ENCODE data around the gene MACROD1. TPM values are rescaled to one million over a fixed set of nuclear protein-coding genes. Genes with fewer than 3 reads are reported as not detected.

Gene MACROD1
- polyA plus RNA-seq, 1 experiment: 8.1 TPM

DNA sequence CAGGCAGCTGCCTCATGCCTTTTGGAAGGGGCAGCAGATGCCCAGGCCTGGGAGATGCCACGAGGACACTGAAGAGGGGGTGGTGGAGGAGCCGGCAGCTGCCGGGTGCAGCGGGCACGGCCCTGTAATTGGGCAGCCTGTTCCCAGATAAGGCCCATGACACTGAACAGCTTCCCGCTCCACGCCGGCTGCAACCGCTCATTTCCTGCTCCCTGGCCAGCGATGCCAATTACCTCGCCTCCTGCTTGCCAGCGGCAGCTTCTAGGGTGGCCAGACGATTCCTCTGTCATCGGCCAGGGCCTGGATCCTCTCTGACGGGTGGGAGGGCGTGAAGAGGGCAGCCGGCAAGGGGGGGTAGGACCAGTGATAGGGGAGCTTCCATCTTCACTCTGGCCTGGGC is 107.4 kb downstream of the MACROD1 start:
- CTCF ChIA-PET: no interaction called here
- POLR2A ChIA-PET: no interaction called here
- H3K27ac ChIP-seq (ENCODE audit: low read depth, low read length): no peak overlapping the region
- H3K4me3 ChIP-seq (ENCODE audit: low read depth, low read length): no peak overlapping the region
- H3K27me3 ChIP-seq (ENCODE audit: control insufficient read depth, insufficient read depth, low read length): peaks cover 27% of the 10 kb centered on the region
- TF ChIP-seq, protein P1, sequence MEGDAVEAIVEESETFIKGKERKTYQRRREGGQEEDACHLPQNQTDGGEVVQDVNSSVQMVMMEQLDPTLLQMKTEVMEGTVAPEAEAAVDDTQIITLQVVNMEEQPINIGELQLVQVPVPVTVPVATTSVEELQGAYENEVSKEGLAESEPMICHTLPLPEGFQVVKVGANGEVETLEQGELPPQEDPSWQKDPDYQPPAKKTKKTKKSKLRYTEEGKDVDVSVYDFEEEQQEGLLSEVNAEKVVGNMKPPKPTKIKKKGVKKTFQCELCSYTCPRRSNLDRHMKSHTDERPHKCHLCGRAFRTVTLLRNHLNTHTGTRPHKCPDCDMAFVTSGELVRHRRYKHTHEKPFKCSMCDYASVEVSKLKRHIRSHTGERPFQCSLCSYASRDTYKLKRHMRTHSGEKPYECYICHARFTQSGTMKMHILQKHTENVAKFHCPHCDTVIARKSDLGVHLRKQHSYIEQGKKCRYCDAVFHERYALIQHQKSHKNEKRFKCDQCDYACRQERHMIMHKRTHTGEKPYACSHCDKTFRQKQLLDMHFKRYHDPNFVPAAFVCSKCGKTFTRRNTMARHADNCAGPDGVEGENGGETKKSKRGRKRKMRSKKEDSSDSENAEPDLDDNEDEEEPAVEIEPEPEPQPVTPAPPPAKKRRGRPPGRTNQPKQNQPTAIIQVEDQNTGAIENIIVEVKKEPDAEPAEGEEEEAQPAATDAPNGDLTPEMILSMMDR (IDR thresholded peaks at IDR 0.05; ENCODE audit: low read depth, low read length): no peak
- no peaks in the 10 kb centered on the region; the same call in 1 of the 2 replicates for H3K9me3 ChIP-seq (ENCODE audit: control insufficient read depth, insufficient read depth, low read length)
- no peak for DNase-seq (ENCODE audit: low read depth, low spot score)

DNA sequence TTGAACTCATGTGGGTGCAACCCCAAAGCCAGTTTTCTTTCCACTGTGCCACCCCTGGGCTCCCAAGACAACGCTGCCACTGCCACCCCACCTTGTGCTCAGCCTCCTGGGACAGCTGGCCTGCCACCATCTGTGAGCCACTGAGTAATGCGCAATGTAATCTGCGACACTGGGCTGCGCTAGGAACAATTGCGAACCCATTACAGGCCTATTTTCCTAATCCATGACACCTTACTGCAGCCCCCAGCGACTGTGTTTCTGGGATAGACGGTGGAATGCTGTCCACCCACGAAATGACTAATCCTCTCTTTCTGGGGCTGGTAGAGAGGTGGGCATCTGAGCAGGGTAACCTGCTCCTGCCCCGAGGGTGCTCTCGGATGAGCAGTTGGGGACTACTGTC is 108.0 kb downstream of the MACROD1 start:
- Histone ChIP-seq H3K9me3 (ENCODE audit: control insufficient read depth, insufficient read depth, low read length) (no peaks in the 10 kb centered on the region; the same call in 1 of the 2 replicates), H3K4me3 (ENCODE audit: low read depth, low read length) (no peak overlapping the region), H3K27ac (ENCODE audit: low read depth, low read length) (no peak overlapping the region), H3K27me3 (ENCODE audit: control insufficient read depth, insufficient read depth, low read length) (peaks cover 24% of the 10 kb centered on the region)
- CTCF ChIA-PET: no interaction called here
- TF ChIP-seq, protein P1 (IDR thresholded peaks at IDR 0.05; ENCODE audit: low read depth, low read length): no peak
- no peak for DNase-seq (ENCODE audit: low read depth, low spot score)
- POLR2A ChIA-PET: no interaction called here

DNA sequence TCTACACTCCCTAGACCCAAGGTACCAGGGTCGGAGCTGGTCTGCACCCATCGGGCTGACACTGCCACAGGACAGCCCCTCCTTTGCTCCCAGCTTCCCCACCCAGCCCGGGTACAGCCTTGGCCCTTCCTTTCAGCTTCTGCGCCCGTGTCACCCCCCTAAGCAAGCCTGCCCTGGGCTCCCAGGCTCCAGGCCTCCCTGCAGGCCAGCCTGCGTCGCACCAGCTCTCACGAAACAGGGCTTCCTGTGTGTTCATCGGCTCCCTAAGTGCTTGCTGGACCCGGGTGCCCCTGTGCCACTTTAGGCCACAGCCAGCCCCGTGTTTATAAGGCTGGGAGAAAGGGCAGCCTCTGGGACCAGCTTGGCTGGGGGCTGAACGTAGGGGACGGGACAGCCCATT is 109.1 kb downstream of the MACROD1 start:
- TF ChIP-seq, protein P1 (IDR thresholded peaks at IDR 0.05; ENCODE audit: low read depth, low read length): no peak
- peaks cover 24% of the 10 kb centered on the region for H3K27me3 ChIP-seq (ENCODE audit: control insufficient read depth, insufficient read depth, low read length)
- H3K9me3 ChIP-seq (ENCODE audit: control insufficient read depth, insufficient read depth, low read length): no peaks in the 10 kb centered on the region; the same call in 1 of the 2 replicates
- no peak for DNase-seq (ENCODE audit: low read depth, low spot score)
- CTCF ChIA-PET: no interaction called here
- no peak overlapping the region for H3K4me3 ChIP-seq (ENCODE audit: low read depth, low read length)
- POLR2A ChIA-PET: no interaction called here
- H3K27ac ChIP-seq (ENCODE audit: low read depth, low read length): no peak overlapping the region

DNA sequence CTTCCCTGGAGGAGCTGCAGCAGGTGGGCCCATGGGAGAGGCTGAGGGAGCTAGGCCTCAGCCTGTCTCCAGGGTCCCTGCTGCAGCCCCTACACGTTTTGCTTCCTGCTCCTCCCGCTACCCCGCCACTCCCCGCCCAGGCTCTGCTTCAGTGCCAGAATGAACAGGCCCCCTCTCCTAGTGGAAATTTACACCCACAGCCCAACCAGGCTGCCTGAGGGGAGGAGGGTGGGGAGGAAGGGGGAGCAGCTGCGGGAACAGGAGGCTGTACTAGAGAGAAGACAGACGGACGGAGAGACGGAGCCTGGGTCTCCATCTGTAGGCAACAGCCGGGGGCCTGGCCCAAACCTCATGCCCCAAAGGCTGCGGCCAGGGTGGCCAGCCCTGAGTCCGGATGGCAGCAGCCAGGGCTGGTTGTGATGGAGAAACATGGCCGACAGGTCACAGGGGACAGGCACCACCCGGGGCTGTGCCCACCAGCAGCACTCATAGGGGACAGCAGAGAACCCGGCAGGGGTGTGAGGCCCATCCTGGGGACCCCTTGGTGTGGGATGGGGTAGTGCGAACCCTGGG is 109.6 kb downstream of the MACROD1 start:
- CTCF ChIA-PET: no interaction called here
- Histone ChIP-seq H3K4me3 (ENCODE audit: low read depth, low read length) (no peak overlapping the region), H3K9me3 (ENCODE audit: control insufficient read depth, insufficient read depth, low read length) (no peaks in the 10 kb centered on the region; the same call in 1 of the 2 replicates), H3K27me3 (ENCODE audit: control insufficient read depth, insufficient read depth, low read length) (peaks cover 24% of the 10 kb centered on the region), H3K27ac (ENCODE audit: low read depth, low read length) (no peak overlapping the region)
- TF ChIP-seq, protein P1 (IDR thresholded peaks at IDR 0.05; ENCODE audit: low read depth, low read length): no peak
- DNase-seq (ENCODE audit: low read depth, low spot score): no peak
- POLR2A ChIA-PET: no interaction called here

DNA sequence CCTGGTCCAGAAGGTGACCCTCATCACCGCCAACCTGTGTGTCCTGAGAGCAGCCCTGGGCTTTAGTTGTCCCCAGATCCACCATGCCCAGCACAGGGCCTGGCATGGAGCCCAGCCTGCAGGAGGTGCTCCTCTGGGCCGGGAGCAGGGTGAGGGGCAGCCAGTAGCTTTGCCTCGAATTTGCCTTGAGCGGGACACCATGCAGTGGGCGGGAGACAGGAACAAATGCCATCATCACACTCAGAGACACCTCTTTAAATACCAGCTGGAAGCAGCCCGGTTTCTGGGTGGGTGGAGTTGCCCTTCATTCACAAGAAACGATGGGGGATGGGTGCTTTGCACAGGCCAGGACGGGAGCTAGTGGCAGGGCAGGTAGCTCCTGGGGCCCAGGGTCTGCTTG is 110.8 kb downstream of the MACROD1 start:
- TF ChIP-seq, protein P1 (IDR thresholded peaks at IDR 0.05; ENCODE audit: low read depth, low read length): no peak
- H3K27ac ChIP-seq (ENCODE audit: low read depth, low read length): no peak overlapping the region
- DNase-seq (ENCODE audit: low read depth, low spot score): no peak
- H3K9me3 ChIP-seq (ENCODE audit: control insufficient read depth, insufficient read depth, low read length): no peaks in the 10 kb centered on the region; the same call in 1 of the 2 replicates
- H3K27me3 ChIP-seq (ENCODE audit: control insufficient read depth, insufficient read depth, low read length): peaks cover 17% of the 10 kb centered on the region
- ChIA-PET POLR2A (no interaction called here), CTCF (interaction anchor here (1.1 kb wide), 1 partner anchor 93 kb away, joined by 7 read pairs; no protein-coding TSS in a partner anchor)
- H3K4me3 ChIP-seq (ENCODE audit: low read depth, low read length): no peak overlapping the region

Measured in AG04450 (cell line).